Heart right ventricle (tissue), 16 donors: ENCODE data around the gene AGBL1. TPM values are rescaled to one million over a fixed set of nuclear protein-coding genes. Genes with fewer than 3 reads are reported as not detected.

Experiments
- ATAC-seq, 8 donors: fragments of 200-7000 bp; cut with Tn5 transposase; one replicate each; pipeline ENCODE4 v1.9.1; 2020; ENCODE audit warnings: mild to moderate bottlenecking in 8 of 8, moderate library complexity in 8 of 8, moderate number of reproducible peaks in 1 of 8
- DNase-seq, 2 donors: peaks; one replicate each; pipeline ENCODE4 v3.0.0-alpha.2; 2020
- H3K27ac ChIP-seq, 10 donors: fragments of 200-600 bp; sonication (generic) in 2 of 10; one replicate each; pipeline versions ENCODE4 v1.5.0 to v1.8.0; 2020 to 2022; ENCODE audit warnings: mild to moderate bottlenecking in 3 of 10
- H3K27me3 ChIP-seq, 7 donors: fragments of 200-600 bp; one replicate each; pipeline ENCODE4 v1.8.0; 2021 to 2022; ENCODE audit warnings: mild to moderate bottlenecking in 2 of 7
- H3K36me3 ChIP-seq, 9 donors: fragments of 200-600 bp; sonication (generic) in 1 of 9; one replicate each; pipeline versions ENCODE4 v1.5.0 to v1.8.0; 2020 to 2022; ENCODE audit warnings: mild to moderate bottlenecking in 2 of 9
- H3K4me1 ChIP-seq, 9 donors: fragments of 200-600 bp; sonication (generic) in 1 of 9; one replicate each; pipeline versions ENCODE4 v1.5.0 to v1.8.0; 2020 to 2022; ENCODE audit warnings: mild to moderate bottlenecking in 4 of 9
- H3K4me3 ChIP-seq, 10 donors: fragments of 200-600 bp; sonication (generic) in 2 of 10; one replicate each; pipeline versions ENCODE4 v1.5.0 to v1.8.0; 2020 to 2022; ENCODE audit warnings: mild to moderate bottlenecking in 7 of 10, moderate library complexity in 2 of 10
- H3K9me3 ChIP-seq, 11 donors: fragments of 200-600 bp in 10 of 11; sonication (generic) in 2 of 11; one replicate each; pipeline versions ENCODE4 v1.5.0 to v1.8.0; 2013 to 2022; ENCODE audit warnings: mild to moderate bottlenecking in 2 of 11, control low read depth in 1 of 11, moderate library complexity in 1 of 11
- WGBS, 2 donors: extraction: QIAGEN DNeasy Blood & Tissue Kit; methylation state at CpG; one replicate each; pipeline ENCODE4 v1.1.7; 2013; ENCODE audit warnings: inconsistent platforms in 1 of 2; 5-methylcytosine and 5-hydroxymethylcytosine counted together
- intact Hi-C, 10 donors: fragments of 100-400 bp; cut with DNase I; formaldehyde crosslinking; loops; one replicate each; pipeline versions ENCODE4 v1.11.1 to v1.14.2; 2022
- polyA plus RNA-seq, 2 donors: library from polyadenylated mRNA; stranded (reverse); fragments of 200-250 nt; gene quantifications; one replicate each; pipeline ENCODE4 v1.2.3, GENCODE V29; 2013
- total RNA-seq, 10 donors: library from RNA; stranded (reverse); fragmentation: NEBNext Ultra II Directional in 3 of 10; extraction: Animal tissue kit (Norgen Biotek cat#: 25700) in 3 of 10; gene quantifications; one replicate each; pipeline versions ENCODE4 v1.2.1 to v1.2.4, GENCODE V29; 2021 to 2023
- TF ChIP-seq, protein P1 (sequence below), 9 donors: fragments of 200-600 bp; sonication (generic) in 2 of 9; IDR thresholded peaks; one replicate each; pipeline versions ENCODE4 v1.5.0 to v1.8.0; 2021 to 2022; ENCODE audit warnings: antibody characterized with exemption in 9 of 9, mild to moderate bottlenecking in 5 of 9, moderate library complexity in 1 of 9
- donor health status: Arrhythmogenic right ventricular cardiomyopathy.
- donor health status: ischemic (EF 13 %, LVEDD 7.1; RV severe dilation, severe dysfunction).
- donor health status: healthy with polysubstance abuse.
- donor health status: DM: no; HTN: yes; CAD: no.
- donor health status: DM: no; HTN: no; CAD: no.
- donor health status: ischemic (EF 25% LVEDD 6.9; RV normal size, moderate dysfunction).
- donor health status: ischemic (EF 25% LVEDD 5.7; RV mildly dilated, moderate dysfunction).
- donor health status: healthy.
- donor health status: DM: yes; HTN: yes; CAD: no.
- donor health status: Ischemic cardiomyopathy.
- donor health status: ischemic (EF 35%, LVEDD 5.7; RV mildly dilated, moderate dysfunction).
- donor health status: nonischemic (EF 11% LVEDD 7.7; RV severe dilation, severe dysfunction).
- donor health status: DM: yes; HTN: yes; CAD: no.
- donor health status: PGD.
- donor health status: ischemic (EF 29% LVEDD 5.4; RV normal size, mild dysfunction).
- donor health status: nonischemic (EF 23%, LVEDD 6.1; RV moderate dilation, normal function).

The AGBL1 gene
- total and polyA plus RNA-seq, 12 donors: 0.02 to 0.13 (median 0.09) TPM; not detected in 7

GRCh38 chr15:86935841-86936240 is 856.2 kb downstream of the AGBL1 start:
- no peak overlapping the region for H3K4me3 ChIP-seq
- ATAC-seq: no peak
- WGBS, 2 donors: 55 to 60% methylated on average over 8 of the region's 8 CpGs
- no peaks in the 10 kb centered on the region for H3K4me1 ChIP-seq
- H3K9me3 ChIP-seq: peaks cover 0 to 6% (median 0%) of the 10 kb centered on the region in 11 donors
- H3K27me3 ChIP-seq: peaks cover 0 to 6% (median 0%) of the 10 kb centered on the region in 7 donors
- intact Hi-C loops: no loop called here
- H3K36me3 ChIP-seq: no peaks in the 10 kb centered on the region
- TF ChIP-seq, protein P1, sequence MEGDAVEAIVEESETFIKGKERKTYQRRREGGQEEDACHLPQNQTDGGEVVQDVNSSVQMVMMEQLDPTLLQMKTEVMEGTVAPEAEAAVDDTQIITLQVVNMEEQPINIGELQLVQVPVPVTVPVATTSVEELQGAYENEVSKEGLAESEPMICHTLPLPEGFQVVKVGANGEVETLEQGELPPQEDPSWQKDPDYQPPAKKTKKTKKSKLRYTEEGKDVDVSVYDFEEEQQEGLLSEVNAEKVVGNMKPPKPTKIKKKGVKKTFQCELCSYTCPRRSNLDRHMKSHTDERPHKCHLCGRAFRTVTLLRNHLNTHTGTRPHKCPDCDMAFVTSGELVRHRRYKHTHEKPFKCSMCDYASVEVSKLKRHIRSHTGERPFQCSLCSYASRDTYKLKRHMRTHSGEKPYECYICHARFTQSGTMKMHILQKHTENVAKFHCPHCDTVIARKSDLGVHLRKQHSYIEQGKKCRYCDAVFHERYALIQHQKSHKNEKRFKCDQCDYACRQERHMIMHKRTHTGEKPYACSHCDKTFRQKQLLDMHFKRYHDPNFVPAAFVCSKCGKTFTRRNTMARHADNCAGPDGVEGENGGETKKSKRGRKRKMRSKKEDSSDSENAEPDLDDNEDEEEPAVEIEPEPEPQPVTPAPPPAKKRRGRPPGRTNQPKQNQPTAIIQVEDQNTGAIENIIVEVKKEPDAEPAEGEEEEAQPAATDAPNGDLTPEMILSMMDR (IDR thresholded peaks at IDR 0.05): no peak
- no peak overlapping the region for H3K27ac ChIP-seq
- DNase-seq: no peak

- Histone ChIP-seq H3K27ac (no peak overlapping the region), H3K4me3 (no peak overlapping the region), H3K36me3 (no peaks in the 10 kb centered on the region), H3K27me3 (no peaks in the 10 kb centered on the region), H3K4me1 (no peaks in the 10 kb centered on the region), H3K9me3 (peaks cover 0 to 2% (median 0%) of the 10 kb centered on the region in 11 donors)
- 81 to 89% methylated on average over 3 of the region's 3 CpGs for WGBS, 2 donors
- DNase-seq (no peak), ATAC-seq (no peak)
- TF ChIP-seq, protein P1 (IDR thresholded peaks at IDR 0.05): no peak
- intact Hi-C loops: no loop called here
Measured at GRCh38 chr15:86942285-86942684, 862.6 kb downstream of the AGBL1 start.

DNA sequence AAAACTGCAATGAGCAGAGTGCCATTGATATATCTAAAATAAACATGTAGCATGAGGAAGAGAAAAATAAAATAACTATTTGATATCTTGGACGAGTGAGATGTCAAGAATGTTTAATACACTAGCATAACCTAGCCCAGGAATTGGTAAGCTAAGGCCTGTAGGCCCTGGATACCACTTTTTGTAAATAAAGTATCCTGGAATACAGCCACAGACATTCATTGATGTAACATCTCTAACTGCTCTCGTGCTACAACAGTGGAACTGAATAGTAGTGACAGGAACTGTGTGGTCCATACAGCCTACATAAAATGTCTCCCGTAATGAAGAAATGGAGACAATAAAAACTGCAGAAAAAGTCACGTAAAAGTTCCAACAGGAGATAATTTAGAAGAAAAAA is 869.0 kb downstream of the AGBL1 start:
- TF ChIP-seq, protein P1 (IDR thresholded peaks at IDR 0.05): no peak
- H3K27me3 ChIP-seq: no peaks in the 10 kb centered on the region
- no peaks in the 10 kb centered on the region for H3K36me3 ChIP-seq
- no peak overlapping the region for H3K4me3 ChIP-seq
- DNase-seq (no peak), ATAC-seq (no peak)
- no peak overlapping the region for H3K27ac ChIP-seq
- WGBS, 2 donors: 68 to 78% methylated on average over 4 of the region's 4 CpGs
- H3K9me3 ChIP-seq: no peaks in the 10 kb centered on the region
- H3K4me1 ChIP-seq: no peaks in the 10 kb centered on the region
- intact Hi-C loops: no loop called here

GRCh38 chr15:86959254-86959653 is 879.6 kb downstream of the AGBL1 start:
- ATAC-seq: no peak
- Histone ChIP-seq H3K4me3 (no peak overlapping the region), H3K27me3 (peaks cover 0 to 4% (median 0%) of the 10 kb centered on the region in 7 donors), H3K27ac (no peak overlapping the region), H3K4me1 (no peaks in the 10 kb centered on the region), H3K36me3 (no peaks in the 10 kb centered on the region), H3K9me3 (no peaks in the 10 kb centered on the region)
- TF ChIP-seq, protein P1 (IDR thresholded peaks at IDR 0.05): no peak
- DNase-seq: no peak
- intact Hi-C loops: no loop called here
